D721Med (cell line): Measurements from ENCODE around the gene FAIM.
A peak's percentile ranks its signal among the peaks of the same experiment; 100 is the strongest.
"Not testable (repeated sequence)": the region's sequence is repeated elsewhere in the genome, so short reads cannot be mapped to it uniquely, and the experiment has no call there.

Experiments
- DNase-seq: peaks from one replicate; pipeline ENCODE4 v3.0.0; 2011; ENCODE audit warnings: low spot score; ENCODE audit not compliant: insufficient read length
- FAIRE-seq: peaks from 2 replicates; lab custom pipeline; 2011; peaks lifted over from hg19 to GRCh38; lab: Jason Lieb, UNC
- CTCF ChIP-seq: IDR thresholded peaks from 2 replicates; pipeline ENCODE4 v1.5.1; 2012; ENCODE audit warnings: mild to moderate bottlenecking, control low read depth; ENCODE audit not compliant: insufficient read depth; ENCODE audit errors: missing control alignments

FAIM gene

GRCh38 chr3:138608322-138609135, at the start of gene FAIM:
Gene FAIM, plus strand, starts transcription at chr3:138608771. Its CDS starts 10,956 bp downstream, at chr3:138619727.
- DNase-seq (peak; percentile 55), FAIRE-seq (no peak)
- TF ChIP-seq CTCF, result no peak

GRCh38 chr3:138559134-138559533, 49.4 kb upstream of the FAIM start:
- no peak for DNase-seq
- no peak for FAIRE-seq
- no peak for TF ChIP-seq CTCF

GRCh38 chr3:138560501-138560900, 48.1 kb upstream of the FAIM start:
- TF ChIP-seq CTCF, result no peak
- no peak for DNase-seq
- no peak for FAIRE-seq

GRCh38 chr3:138562902-138563301, 45.7 kb upstream of the FAIM start:
- DNase-seq, FAIRE-seq: not testable (repeated sequence)

- FAIRE-seq, DNase-seq: not testable (repeated sequence)
Measured at GRCh38 chr3:138566293-138566692, 42.3 kb upstream of the FAIM start.

- DNase-seq, result no peak
- no peak for TF ChIP-seq CTCF
- FAIRE-seq, result no peak
Measured at GRCh38 chr3:138567403-138567802, 41.2 kb upstream of the FAIM start.

GRCh38 chr3:138569090-138569489, 39.5 kb upstream of the FAIM start:
- TF ChIP-seq CTCF, result no peak
- FAIRE-seq (no peak), DNase-seq (no peak)

- DNase-seq, FAIRE-seq: not testable (repeated sequence)
Measured at GRCh38 chr3:138569624-138570023, 38.9 kb upstream of the FAIM start.

GRCh38 chr3:138573138-138573537, 35.4 kb upstream of the FAIM start:
- TF ChIP-seq CTCF, result no peak
- no peak for FAIRE-seq
- no peak for DNase-seq
